Left hindlimb (tissue), 1 donor: ENCODE measurements around the gene GNB2.
A peak's percentile ranks its signal among the peaks of the same experiment; 100 is the strongest.
"Not testable (repeated sequence)": the region's sequence is repeated elsewhere in the genome, so short reads cannot be mapped to it uniquely, and the experiment has no call there.

Source experiments
- DNase-seq: peaks from one replicate; pipeline ENCODE4 v3.0.0-alpha.2; 2018

GNB2 gene

DNA sequence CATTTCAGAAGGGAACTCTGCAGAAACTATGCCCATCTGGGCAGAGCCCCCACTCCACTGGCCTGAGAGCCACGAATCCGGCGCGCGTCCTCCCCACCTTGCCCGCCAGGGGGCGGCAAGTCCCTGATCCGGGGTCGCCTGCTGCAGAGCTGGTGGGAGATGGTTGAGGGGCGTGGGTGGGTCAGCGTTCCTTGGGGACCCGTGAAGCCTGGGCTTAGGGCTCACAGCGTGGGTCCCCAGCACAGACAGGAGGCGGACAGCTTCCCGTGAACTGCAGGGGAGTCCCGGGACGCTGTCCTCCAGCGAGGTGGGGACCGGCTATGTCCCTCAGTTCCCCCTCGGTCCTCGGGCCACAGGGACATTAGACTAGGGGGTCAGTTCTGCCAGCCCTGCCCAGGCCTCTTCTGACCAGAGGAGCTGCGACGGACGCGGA lies 31.8 kb downstream of the GNB2 start:
- peak; percentile 90 for DNase-seq

DNA sequence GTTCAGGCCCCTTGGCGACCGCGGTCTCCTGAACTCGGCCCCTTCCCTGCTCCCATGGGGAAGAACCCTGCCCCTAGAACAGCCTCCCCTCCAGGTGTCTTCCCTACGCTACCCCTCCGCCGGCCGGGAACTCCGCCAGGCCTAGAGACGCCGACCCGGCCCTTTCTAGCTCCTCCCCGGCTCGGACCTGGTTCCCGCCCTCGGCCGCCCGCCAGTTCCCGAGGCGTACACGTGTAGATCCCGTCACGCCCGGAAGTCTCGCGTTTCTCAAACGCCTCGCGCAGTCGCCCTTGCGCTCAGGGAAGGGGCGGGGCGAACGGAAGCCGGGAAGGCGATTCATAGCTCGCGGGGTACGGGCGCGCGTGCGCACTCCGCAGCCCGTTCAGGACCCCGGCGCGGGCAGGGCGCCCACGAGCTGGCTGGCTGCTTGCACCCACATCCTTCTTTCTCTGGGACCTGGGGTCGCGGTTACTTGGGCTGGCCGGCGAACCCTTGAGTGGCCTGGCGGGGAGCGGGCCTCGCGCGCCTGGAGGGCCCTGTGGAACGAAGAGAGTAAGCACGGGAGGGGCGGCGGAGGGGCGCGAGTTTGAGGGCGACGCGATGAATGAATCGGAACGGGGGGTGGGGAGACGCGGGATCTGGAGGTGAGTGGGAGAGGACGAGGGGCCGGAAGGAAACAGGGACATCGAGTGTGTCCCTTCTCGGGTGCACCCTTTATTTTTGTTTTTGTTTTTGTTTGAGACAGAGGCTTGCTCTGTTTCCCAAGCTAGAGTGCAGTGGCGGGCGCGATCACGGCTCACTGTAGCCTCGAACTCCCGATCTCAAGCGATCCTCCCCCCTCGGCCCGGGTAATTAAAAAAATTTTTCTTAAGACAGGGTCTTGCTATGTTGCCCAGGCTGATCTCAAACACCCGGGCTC lies 32.5 kb downstream of the GNB2 start, which contains the start of gene POP7:
Gene POP7 (plus strand): TSS at position 369 of the 919 bp plus-strand sequence. CDS start 710 bp downstream, outside the sequence.
- DNase-seq, result peak; percentile 99

DNA sequence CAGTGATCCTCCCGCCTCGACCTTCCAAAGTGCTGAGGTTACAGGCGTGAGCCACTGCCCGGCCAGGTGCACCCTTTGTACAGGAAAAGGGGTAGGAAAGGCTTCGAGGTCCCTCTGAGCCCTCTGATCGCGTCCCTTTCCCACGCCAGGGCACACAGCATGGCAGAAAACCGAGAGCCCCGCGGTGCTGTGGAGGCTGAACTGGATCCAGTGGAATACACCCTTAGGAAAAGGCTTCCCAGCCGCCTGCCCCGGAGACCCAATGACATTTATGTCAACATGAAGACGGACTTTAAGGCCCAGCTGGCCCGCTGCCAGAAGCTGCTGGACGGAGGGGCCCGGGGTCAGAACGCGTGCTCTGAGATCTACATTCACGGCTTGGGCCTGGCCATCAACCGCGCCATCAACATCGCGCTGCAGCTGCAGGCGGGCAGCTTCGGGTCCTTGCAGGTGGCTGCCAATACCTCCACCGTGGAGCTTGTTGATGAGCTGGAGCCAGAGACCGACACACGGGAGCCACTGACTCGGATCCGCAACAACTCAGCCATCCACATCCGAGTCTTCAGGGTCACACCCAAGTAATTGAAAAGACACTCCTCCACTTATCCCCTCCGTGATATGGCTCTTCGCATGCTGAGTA lies 33.3 kb downstream of the GNB2 start:
- DNase-seq, result no peak

DNA sequence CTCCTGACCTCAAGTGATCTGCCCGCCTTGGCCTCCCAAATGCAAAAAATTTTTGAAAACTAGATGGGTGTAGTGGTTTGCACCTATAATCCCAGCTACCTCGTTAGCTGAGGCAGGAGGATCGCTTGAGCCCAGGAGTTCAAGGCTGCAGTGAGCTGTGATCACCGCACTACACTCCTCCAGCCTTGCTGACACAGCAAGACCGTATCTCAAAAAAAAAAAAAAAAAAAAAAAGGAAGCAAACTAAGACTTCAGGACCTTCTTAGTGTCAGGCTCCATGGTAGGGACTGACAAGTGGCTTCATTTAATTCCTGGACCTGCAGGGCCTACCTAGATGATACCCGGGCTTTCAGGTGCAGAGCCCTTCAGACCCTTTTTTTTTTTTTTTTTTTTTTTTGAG lies 34.9 kb downstream of the GNB2 start:
- no peak for DNase-seq

DNA sequence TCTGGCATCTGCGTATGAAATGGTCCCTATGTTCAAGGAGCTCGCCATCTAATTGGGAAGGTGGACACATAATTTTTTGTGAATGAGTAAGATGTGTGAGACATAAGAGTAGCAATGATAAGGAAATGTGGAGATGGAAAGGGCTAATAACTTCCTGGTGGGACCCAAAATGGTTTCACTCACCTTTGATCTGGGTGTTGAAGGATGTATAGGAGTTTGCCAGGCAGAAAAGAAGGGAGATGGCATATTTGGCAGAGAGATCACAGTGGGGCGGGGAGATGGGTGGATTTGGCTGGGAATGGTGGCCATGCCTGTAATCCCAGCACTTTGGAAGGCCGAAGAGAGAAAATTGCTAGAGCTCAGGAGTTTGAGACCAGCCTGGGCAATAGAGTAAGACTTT lies 36.9 kb downstream of the GNB2 start:
- DNase-seq, result no peak

DNA sequence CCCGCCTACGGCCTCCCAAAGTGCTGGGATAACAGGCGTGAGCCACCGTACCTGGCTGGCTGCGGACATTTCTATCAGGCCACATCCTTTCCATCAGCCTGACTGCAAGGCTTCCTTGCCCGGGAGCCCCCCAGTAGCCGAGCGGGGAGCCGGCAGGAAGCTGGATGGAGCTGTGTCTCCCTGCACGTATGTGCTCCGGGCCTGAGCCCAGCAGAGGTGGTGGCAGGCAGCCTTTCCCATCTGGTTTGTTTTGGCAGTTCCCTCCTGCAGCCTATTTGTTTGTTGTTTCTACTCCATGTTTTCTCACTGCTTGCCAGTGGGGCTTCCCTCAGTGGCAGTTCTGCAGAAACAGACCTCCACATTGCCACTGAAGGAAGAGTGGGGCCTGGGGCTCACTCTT lies 37.8 kb downstream of the GNB2 start:
- DNase-seq, result no peak

DNA sequence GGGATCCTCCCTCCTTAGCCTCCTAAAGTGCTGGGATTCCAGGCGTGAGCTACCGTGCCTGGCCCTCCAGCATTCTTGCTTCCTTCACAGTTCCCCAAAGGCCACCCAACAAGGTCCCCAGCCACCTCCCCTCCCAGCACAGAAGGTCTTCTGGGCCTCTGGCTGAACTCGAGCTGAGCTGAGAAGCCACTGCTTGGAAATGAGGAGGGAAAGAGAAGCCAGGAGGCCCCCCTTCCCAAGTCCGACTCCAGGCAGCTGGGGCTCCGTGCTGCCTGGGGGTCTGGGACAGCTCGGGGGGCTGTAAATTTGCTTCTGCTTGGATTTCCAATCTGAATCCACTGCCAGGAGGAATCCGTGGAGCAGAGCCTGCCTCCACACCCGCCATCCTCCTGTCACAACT lies 41.2 kb downstream of the GNB2 start:
- no peak for DNase-seq

DNA sequence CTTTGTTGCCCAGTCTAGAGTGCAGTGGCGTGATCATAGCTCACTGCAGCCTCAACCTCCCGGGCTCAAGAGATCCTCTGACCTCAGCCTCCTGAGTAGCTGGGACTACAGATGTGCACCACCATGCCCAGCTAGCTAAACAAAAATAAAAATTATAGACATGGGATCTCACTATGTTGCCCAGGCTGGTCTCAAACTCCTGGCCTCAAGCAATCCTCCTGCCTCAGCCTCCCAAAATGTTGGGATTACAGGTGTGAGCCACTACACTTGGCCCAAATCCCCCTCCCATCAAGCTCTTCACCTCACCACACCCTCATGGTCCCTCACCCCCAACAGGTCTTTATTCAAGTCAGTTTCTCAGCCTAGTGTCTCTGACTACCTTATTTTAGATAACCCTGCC lies 43.5 kb downstream of the GNB2 start:
- DNase-seq, result not testable (repeated sequence)

DNA sequence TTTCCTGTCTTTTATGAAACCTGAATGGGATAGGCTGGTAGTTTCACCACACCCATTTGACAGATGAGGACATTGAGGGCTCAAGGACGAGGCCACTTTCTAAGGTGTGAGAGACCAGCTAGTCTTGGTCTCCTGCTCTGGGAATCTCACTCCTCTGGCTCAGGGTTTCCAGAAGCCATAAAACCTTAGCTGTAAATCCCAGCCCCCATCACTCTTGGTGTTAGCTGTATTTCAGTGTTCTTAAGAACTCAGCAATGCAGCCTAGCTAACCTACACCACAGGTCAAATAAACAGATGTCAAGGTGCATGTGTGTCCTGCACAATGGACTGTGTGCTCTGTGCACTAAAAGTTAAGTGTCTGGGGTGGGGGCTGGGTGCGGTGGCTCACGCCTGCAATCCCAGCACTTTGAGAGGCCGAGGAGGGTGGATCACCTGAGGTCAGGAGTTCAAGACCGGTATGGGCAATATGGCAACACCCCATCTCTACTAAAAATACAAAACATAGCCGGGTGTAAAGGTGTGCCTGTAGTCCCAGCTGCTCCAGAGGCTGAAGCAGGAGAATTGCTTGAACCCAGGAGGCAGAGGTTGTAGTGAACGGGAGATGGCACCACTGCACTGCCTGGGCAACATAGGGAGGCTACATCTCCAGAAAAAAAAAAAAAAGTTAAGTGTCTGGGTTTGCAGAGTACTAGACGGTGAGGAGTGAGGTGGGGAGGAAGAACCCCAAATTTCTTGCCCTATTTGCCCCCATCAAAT lies 46.2 kb downstream of the GNB2 start:
- DNase-seq, result no peak

DNA sequence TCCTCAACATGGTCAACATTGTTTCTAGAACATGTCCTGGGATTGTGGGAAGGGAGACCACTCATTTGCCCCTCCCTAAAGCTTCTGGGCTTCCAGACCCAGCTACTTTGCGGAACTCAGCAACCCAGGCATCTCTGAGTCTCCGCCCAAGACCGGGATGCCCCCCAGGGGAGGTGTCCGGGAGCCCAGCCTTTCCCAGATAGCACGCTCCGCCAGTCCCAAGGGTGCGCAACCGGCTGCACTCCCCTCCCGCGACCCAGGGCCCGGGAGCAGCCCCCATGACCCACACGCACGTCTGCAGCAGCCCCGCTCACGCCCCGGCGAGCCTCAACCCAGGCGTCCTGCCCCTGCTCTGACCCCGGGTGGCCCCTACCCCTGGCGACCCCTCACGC lies 46.7 kb downstream of the GNB2 start, which contains the start of gene EPO:
Gene EPO (plus strand): TSS at position 190 of the 392 bp plus-strand sequence. CDS start 513 bp downstream, outside the sequence.
- no peak for DNase-seq

DNA sequence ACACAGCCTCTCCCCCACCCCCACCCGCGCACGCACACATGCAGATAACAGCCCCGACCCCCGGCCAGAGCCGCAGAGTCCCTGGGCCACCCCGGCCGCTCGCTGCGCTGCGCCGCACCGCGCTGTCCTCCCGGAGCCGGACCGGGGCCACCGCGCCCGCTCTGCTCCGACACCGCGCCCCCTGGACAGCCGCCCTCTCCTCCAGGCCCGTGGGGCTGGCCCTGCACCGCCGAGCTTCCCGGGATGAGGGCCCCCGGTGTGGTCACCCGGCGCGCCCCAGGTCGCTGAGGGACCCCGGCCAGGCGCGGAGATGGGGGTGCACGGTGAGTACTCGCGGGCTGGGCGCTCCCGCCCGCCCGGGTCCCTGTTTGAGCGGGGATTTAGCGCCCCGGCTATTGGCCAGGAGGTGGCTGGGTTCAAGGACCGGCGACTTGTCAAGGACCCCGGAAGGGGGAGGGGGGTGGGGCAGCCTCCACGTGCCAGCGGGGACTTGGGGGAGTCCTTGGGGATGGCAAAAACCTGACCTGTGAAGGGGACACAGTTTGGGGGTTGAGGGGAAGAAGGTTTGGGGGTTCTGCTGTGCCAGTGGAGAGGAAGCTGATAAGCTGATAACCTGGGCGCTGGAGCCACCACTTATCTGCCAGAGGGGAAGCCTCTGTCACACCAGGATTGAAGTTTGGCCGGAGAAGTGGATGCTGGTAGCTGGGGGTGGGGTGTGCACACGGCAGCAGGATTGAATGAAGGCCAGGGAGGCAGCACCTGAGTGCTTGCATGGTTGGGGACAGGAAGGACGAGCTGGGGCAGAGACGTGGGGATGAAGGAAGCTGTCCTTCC lies 47.3 kb downstream of the GNB2 start:
- DNase-seq, result no peak

DNA sequence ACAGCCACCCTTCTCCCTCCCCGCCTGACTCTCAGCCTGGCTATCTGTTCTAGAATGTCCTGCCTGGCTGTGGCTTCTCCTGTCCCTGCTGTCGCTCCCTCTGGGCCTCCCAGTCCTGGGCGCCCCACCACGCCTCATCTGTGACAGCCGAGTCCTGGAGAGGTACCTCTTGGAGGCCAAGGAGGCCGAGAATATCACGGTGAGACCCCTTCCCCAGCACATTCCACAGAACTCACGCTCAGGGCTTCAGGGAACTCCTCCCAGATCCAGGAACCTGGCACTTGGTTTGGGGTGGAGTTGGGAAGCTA lies 47.9 kb downstream of the GNB2 start:
- DNase-seq, result no peak

DNA sequence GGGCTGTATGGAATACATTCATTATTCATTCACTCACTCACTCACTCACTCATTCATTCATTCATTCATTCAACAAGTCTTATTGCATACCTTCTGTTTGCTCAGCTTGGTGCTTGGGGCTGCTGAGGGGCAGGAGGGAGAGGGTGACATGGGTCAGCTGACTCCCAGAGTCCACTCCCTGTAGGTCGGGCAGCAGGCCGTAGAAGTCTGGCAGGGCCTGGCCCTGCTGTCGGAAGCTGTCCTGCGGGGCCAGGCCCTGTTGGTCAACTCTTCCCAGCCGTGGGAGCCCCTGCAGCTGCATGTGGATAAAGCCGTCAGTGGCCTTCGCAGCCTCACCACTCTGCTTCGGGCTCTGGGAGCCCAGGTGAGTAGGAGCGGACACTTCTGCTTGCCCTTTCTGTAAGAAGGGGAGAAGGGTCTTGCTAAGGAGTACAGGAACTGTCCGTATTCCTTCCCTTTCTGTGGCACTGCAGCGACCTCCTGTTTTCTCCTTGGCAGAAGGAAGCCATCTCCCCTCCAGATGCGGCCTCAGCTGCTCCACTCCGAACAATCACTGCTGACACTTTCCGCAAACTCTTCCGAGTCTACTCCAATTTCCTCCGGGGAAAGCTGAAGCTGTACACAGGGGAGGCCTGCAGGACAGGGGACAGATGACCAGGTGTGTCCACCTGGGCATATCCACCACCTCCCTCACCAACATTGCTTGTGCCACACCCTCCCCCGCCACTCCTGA lies 49.1 kb downstream of the GNB2 start:
- no peak for DNase-seq

DNA sequence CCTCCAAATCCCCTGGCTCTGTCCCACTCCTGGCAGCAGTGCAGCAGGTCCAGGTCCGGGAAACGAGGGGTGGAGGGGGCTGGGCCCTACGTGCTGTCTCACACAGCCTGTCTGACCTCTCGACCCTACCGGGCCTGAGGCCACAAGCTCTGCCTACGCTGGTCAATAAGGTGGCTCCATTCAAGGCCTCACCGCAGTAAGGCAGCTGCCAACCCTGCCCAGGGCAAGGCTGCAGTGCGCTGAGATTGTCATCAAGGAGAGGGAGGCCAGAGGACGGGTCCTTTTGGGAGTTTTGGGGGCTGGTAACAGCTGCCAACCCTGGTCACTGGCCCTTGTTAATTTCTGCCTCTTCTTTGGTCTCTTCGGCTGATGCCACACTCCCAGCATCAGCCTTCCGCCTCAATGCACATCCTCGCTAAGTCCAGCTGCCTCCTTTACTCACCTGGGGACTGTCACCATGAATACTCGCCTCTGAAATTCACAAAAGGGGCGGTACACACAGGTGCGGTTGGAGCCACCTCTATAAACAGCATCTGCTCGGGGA lies 50.3 kb downstream of the GNB2 start:
- no peak for DNase-seq

DNA sequence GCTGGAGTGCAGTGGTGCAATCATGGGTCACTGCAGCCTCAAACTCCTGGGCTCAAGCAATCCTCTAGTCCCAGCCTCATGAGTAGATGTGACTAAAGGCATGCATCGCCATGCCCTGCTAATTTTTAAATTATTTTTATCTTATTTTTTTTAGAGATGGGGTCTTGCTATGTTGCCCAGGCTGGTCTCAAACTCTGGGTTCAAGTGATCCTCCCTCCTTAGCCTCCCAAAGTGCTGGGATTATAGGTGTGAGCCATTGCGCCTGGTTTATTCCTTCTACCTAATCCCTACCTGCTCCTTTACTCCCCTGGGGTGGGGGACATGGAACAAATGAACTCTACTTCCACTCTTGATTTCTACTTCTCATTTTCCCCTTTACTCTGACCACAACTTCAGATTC lies 50.8 kb downstream of the GNB2 start:
- DNase-seq, result not testable (repeated sequence)

DNA sequence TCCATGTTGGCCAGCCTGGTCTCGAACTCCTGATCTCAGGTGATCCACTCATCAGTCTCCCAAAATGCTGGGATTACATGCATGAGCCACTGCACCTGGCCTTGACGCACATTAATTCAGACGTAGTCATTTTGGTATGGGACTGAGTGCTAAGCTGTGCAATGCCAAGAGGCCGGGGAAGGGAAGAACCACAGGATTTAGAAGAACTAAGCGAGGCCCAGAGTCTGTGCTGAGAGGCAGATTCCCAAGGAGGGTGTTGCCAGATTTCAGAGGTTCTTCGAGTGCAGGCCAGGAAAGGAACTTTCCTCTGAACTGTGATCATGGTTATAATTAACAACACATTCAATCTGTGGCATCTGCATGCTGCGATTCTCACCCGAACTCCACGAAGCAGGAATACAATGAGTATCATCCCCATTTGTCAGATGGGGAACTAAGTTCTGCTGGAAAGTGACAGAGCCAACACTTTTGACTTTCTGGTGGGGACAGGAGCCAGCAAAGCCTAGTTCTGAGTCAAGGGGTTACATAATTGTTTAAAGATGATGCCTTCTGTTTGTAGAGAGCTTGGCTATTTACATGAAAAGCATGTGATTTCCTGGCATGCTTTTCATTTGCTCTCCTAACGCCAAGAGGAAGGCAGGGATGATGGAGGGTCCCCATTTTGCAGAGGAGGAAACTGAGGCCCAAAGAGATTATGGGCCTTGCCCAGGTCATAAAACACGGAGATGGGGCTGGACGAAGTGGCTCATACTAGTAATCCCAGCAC lies 53.6 kb downstream of the GNB2 start:
- peak; percentile 85 for DNase-seq

DNA sequence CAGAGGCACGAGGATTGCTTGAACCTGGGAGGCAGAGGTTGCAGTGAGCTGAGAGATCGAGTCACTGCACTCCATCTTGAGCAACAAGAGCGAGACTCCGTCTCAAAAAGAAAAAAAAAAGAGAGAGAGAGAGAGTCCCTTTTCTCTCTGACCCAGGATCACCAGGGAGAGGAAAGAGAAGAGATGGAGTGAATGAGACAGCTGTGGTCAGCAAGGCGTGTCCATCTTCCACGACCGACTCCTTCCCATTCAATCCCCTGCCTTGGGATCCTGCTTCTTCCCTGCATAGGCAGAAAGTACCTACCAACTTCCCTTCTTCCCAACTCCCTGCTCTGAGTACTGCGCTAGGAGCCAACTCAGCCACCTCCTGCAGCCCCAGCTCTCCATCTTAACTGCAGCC lies 54.7 kb downstream of the GNB2 start:
- DNase-seq, result no peak
